HepG2 (cell line): ENCODE measurements around the gene ATG4D.

ENCODE experiments used
- CTCF ChIP-seq: sonication (generic); formaldehyde crosslinking; IDR thresholded peaks from 2 replicates; pipeline ENCODE4 v1.5.0; 2020; ENCODE audit warnings: mild to moderate bottlenecking, missing genetic modification reagents, moderate library complexity
- HINFP ChIP-seq: sonication (generic); formaldehyde crosslinking; IDR thresholded peaks from 2 replicates; pipeline ENCODE4 v1.4.0; 2020; ENCODE audit warnings: low read depth, mild to moderate bottlenecking, missing genetic modification reagents
- ZBTB7A ChIP-seq: sonication (generic); formaldehyde crosslinking; IDR thresholded peaks from 2 replicates; pipeline ENCODE4 v1.8.0; 2022; ENCODE audit warnings: mild to moderate bottlenecking, missing genetic modification reagents

GRCh38 chr19:10543420-10544241 lies at the start of gene ATG4D:
- TF ChIP-seq HINFP (CRISPR knock-in tag) = no peak
- TF ChIP-seq ZBTB7A (CRISPR knock-in tag) = no peak
- TF ChIP-seq CTCF (CRISPR knock-in tag) = no peak
